Mononuclear cell (primary cell): ENCODE results near the gene SYT6. TPM values are rescaled to one million over a fixed set of nuclear protein-coding genes. Genes with fewer than 3 reads are reported as not detected.

Source experiments
- H3K27me3 ChIP-seq: 2 replicates; pipeline ENCODE4 v1.6.0; 2011; ENCODE audit warnings: low read length, control low read depth; ENCODE audit not compliant: insufficient read depth
- H3K4me1 ChIP-seq: 2 replicates; pipeline ENCODE4 v1.5.1; 2011; ENCODE audit warnings: mild to moderate bottlenecking, low read length, control low read depth; ENCODE audit not compliant: insufficient read depth
- H3K4me3 ChIP-seq: 2 replicates; pipeline ENCODE4 v1.5.1; 2011; ENCODE audit warnings: mild to moderate bottlenecking, low read length, moderate library complexity
- H3K9me3 ChIP-seq: 2 replicates; pipeline ENCODE4 v1.5.1; 2011; ENCODE audit warnings: low read depth, mild to moderate bottlenecking, control low read depth, low read length
- total RNA-seq: library from RNA; depleted of rRNA; stranded (reverse); fragments of >200 nt; gene quantifications from one replicate; pipeline ENCODE4 v1.2.3, GENCODE V29; 2012

The SYT6 gene
- total RNA-seq, 1 donor, result under 0.01 TPM

DNA sequence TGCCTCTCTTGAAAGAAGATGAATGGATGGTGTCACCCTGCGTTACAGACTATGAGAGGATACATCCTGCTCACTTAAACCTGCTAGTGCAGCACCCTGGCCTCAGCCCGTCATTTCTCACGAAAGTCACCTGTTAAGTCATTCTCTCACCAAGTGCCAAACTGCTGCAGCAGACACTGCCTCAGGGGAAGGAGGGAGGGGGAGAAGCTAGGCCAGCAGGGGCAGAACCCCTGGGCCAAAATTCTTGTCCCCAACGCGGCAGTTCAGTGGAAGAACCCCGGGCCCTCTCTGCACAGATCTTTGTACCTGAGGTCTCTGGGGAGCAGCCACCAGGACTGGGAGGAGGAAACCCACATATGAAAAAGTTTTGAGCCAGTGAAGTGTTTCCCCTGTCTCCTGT, 37.6 kb downstream of the SYT6 start:
- no peak overlapping the region for H3K4me3 ChIP-seq
- H3K9me3 ChIP-seq, result no peaks in the 10 kb centered on the region
- peaks cover 46% of the 10 kb centered on the region for H3K4me1 ChIP-seq
- no peaks in the 10 kb centered on the region for H3K27me3 ChIP-seq

DNA sequence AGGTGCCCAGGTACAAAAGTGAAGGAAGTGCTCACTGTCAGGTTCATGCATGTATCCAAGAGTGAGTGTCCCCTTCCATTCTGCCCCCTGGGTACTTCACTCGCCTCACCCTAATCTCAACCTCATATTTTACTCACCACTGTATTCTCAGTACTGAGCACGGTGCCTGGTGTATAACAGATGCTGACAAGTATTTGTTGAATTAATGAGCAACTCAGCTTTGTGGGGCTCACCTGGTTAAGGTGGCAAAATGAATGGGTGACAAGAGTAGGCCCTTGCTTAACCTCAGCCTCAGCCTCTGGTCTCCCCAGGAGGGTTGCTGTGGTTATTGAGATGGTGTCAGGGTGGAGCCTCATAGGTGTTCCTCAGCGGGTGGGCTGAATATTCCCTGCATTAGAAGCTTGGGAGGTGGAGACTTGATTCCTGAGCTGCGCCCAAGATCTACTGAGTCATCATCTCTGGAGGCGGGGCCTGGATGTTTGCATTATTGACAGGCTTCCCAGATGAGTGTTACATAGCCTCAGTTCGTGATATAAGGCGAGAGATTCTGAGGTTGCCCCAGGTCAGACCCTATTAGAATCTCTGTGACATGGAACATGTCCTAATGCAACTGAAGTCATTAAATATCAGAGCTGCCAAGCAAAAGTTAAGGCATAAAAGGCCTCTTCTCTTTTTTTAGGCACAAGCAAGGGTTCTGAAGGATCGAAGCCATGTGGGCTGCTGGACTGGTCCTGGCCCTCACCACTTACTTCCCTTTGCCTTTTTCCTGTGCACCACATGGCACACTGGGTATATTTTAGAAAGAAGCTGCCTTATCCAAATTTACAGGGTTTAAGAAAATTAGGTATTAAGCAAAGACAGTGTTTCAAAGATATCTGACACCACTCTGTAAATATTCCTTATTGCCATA, 39.2 kb downstream of the SYT6 start:
- H3K9me3 ChIP-seq, result no peaks in the 10 kb centered on the region
- no peaks in the 10 kb centered on the region for H3K27me3 ChIP-seq
- peaks cover 48% of the 10 kb centered on the region for H3K4me1 ChIP-seq
- H3K4me3 ChIP-seq, result no peak overlapping the region

- no peaks in the 10 kb centered on the region for H3K9me3 ChIP-seq
Measured at GRCh38 chr1:114113411-114114184, 40.1 kb downstream of the SYT6 start.

GRCh38 chr1:114112775-114113174, 40.9 kb downstream of the SYT6 start:
- H3K4me3 ChIP-seq, result no peak overlapping the region
- H3K4me1 ChIP-seq, result peaks cover 59% of the 10 kb centered on the region

More at GRCh38 chr1:114113411-114114184, 40.1 kb downstream of the SYT6 start:
- no peaks in the 10 kb centered on the region for H3K27me3 ChIP-seq
- H3K4me1 ChIP-seq, result peaks cover 55% of the 10 kb centered on the region
- H3K4me3 ChIP-seq, result no peak overlapping the region

DNA sequence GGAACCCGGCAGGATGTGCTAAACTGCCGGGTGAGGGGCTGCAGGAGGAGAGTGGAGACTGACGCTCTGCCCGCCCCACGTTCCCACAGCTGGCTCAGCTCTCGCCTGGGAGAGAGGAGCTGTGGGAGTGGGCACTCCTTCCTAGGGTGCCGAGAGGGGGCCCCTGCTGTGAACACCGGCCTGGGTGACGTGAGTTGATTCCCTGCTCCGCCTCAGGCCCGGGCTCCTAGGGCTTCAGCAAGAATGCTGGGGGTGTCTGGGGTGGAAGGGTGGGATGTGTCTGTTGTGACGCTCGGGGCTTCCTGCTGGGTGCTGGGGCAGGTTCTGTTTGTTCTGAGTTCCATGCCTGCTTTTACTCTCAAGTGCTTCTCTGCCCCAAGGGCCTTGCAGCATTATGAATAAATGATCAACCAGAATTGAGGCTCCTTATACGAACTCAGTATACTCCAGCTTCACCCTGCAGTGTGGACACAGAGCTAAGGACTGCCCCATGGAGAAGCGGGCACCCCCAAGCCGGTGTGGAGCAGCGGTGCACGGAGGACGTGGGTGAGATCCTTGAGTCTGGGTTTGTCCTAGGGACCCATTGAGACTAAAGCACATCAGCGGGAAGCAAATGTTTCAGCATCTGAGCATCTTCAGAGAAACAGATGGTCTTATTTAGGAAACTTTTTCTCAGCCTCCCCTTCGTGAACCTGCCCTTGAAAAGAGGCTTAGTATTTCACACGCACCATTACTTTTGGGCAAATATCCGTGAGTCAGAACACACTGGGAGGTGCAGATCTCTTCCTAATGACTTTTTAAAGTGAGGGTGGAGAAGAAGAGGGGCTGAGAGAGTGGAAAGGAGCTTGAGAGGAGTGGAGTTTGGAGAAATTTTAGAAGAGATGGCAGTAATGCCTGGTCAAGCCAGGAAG, 41.7 kb downstream of the SYT6 start:
- H3K4me1 ChIP-seq, result peaks cover 59% of the 10 kb centered on the region
- H3K27me3 ChIP-seq, result no peaks in the 10 kb centered on the region
- no peaks in the 10 kb centered on the region for H3K9me3 ChIP-seq
- H3K4me3 ChIP-seq, result no peak overlapping the region

More at GRCh38 chr1:114112775-114113174, 40.9 kb downstream of the SYT6 start:
- Histone ChIP-seq H3K27me3 (no peaks in the 10 kb centered on the region), H3K9me3 (no peaks in the 10 kb centered on the region)

DNA sequence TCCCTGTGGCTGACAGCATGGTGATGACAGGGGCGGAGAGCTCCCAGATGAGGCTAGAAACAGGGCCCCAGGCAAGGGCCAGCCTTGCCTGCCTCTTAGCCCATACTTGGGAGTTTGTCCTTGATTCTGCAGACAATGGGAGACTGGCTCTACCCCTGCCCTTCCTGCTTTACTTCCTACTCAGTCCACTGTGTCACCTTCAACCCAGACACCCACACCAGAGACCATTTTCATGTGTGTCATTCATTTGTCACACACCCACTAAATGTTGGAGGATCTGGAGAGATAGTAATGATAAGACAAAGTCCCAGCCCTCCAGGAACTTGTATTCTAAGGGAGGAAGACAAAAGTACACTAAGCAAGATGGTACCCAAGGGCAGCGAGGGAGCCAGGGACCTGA, 43.7 kb downstream of the SYT6 start:
- Histone ChIP-seq H3K4me3 (no peak overlapping the region), H3K4me1 (peaks cover 46% of the 10 kb centered on the region), H3K9me3 (no peaks in the 10 kb centered on the region)

GRCh38 chr1:114108751-114109255, 44.9 kb downstream of the SYT6 start:
- Histone ChIP-seq H3K27me3 (no peaks in the 10 kb centered on the region), H3K4me3 (no peak overlapping the region), H3K4me1 (peaks cover 34% of the 10 kb centered on the region), H3K9me3 (no peaks in the 10 kb centered on the region)

More for the DNA sequence above, 43.7 kb downstream of the SYT6 start:
- H3K27me3 ChIP-seq, result no peaks in the 10 kb centered on the region

GRCh38 chr1:114107474-114108435, 45.9 kb downstream of the SYT6 start:
- peaks cover 24% of the 10 kb centered on the region for H3K4me1 ChIP-seq
- H3K27me3 ChIP-seq, result no peaks in the 10 kb centered on the region
- no peak overlapping the region for H3K4me3 ChIP-seq
- H3K9me3 ChIP-seq, result no peaks in the 10 kb centered on the region

GRCh38 chr1:114105421-114105979, 48.2 kb downstream of the SYT6 start:
- Histone ChIP-seq H3K4me3 (no peak overlapping the region), H3K27me3 (no peaks in the 10 kb centered on the region), H3K4me1 (peaks cover 16% of the 10 kb centered on the region), H3K9me3 (no peaks in the 10 kb centered on the region)

DNA sequence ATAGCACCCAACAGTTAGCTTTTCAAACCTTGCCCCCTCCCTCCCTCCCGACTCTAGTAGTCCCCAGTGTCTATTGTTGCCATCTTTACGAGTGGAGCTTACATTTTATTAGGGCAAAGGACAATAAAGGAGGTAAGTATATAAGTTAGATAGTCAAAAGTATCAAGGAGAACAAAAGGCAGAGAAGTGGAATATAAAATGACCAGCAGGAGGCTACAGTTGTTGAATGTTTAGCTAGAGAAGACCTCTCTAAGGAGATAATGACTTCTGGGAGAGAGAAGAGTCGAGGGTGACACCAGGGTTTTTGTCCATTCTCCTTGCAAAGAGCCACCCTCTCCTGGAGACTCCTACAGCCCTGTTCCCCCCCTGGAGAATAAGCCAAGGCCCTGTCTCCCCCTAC, 48.7 kb downstream of the SYT6 start:
- no peaks in the 10 kb centered on the region for H3K27me3 ChIP-seq
- no peak overlapping the region for H3K4me3 ChIP-seq
- H3K4me1 ChIP-seq, result peaks cover 16% of the 10 kb centered on the region
- no peaks in the 10 kb centered on the region for H3K9me3 ChIP-seq

DNA sequence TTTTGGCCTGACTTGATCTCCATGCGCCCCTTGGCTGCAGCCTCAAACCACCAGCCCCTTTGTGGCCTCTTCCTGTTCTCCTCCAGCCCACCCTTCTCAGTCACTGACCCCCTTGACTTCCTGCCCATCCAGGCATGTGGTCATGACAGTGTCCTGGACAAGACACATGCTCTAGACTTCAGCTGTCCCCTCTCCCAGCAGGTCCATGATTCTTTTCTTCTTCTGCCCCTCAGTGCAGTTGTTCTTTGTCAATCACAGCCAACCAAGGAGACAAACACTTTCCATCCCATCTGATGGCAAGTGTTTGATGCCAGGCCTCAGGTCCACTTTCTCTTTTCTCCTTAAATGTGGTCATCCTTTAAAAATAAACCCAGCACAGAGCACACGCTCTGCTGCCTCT, 49.7 kb downstream of the SYT6 start:
- H3K4me3 ChIP-seq, result no peak overlapping the region
- H3K4me1 ChIP-seq, result peaks cover 9% of the 10 kb centered on the region
- H3K9me3 ChIP-seq, result no peaks in the 10 kb centered on the region
- no peaks in the 10 kb centered on the region for H3K27me3 ChIP-seq

DNA sequence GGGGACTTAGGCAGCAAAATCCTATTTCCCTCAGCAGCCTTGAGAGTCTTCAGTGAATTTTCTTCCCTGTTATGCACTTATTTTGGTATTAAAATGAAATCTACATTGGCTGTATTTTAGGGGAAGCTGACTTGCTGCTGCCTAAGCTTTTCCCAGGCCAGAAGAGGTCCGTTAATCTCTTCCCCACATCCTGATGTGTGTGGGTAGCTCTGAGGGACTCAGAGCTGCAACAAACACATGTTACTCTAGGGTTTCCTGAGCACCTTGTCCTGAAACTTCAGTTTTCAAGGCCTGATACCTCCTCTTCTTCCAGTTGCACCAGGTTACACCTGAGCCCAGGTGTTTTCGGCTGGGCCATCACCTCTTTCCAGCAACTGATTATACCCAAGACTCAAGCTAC, 51.5 kb downstream of the SYT6 start:
- H3K9me3 ChIP-seq, result no peaks in the 10 kb centered on the region
- no peaks in the 10 kb centered on the region for H3K27me3 ChIP-seq
- no peak overlapping the region for H3K4me3 ChIP-seq
- no peaks in the 10 kb centered on the region for H3K4me1 ChIP-seq

- Histone ChIP-seq H3K9me3 (no peaks in the 10 kb centered on the region), H3K4me3 (no peak overlapping the region), H3K27me3 (no peaks in the 10 kb centered on the region), H3K4me1 (no peaks in the 10 kb centered on the region)
Measured at GRCh38 chr1:114100148-114100547, 53.5 kb downstream of the SYT6 start.
